Caco-2 (cell line): Measurements from ENCODE around the gene TBX2. TPM values are rescaled to one million over a fixed set of nuclear protein-coding genes. Genes with fewer than 3 reads are reported as not detected.

Experiments used
- BruUV-seq: library from RNA; stranded (reverse); fragments of 400-500 nt; replicated peaks from 2 replicates; lab custom pipeline; 2021; lab: Mats Ljungman, UMichigan
- CTCF ChIA-PET: fragments of 300-600 bp; sonication (Branson Sonifier 250); formaldehyde crosslinking; loops from one replicate; lab custom pipeline; 2022; ENCODE audit warnings: antibody characterized with exemption; lab: Charles Lee
- POLR2A ChIA-PET: fragments of 300-600 bp; sonication (Branson Sonifier 250); formaldehyde crosslinking; loops from one replicate; lab custom pipeline; 2022; ENCODE audit warnings: antibody characterized with exemption; lab: Charles Lee
- DNase-seq, 2 experiments: peaks; one replicate each; pipeline versions ENCODE4 v3.0.0 to v3.0.0-alpha.2; 2020 to 2022
- H3K27me3 ChIP-seq: replicated peaks from 2 replicates; pipeline ENCODE4 v1.6.0; 2011; ENCODE audit warnings: low read length; ENCODE audit not compliant: control insufficient read depth, insufficient read depth
- H3K36me3 ChIP-seq: 2 replicates; pipeline ENCODE4 v1.5.1; 2011; ENCODE audit warnings: low read length; ENCODE audit not compliant: control insufficient read depth, insufficient read depth
- H3K4me1 ChIP-seq: fragments of 250-450 bp; sonication (Bioruptor Pico); 2 replicates; pipeline ENCODE4 v1.5.1; 2020; ENCODE audit warnings: mild to moderate bottlenecking
- H3K4me3 ChIP-seq: 2 replicates; pipeline ENCODE4 v1.5.1; 2011; ENCODE audit warnings: low read depth, mild to moderate bottlenecking, control low read depth, low read length
- H3K9me3 ChIP-seq: fragments of 250-450 bp; sonication (Bioruptor Pico); 2 replicates; pipeline ENCODE4 v1.5.1; 2020; ENCODE audit warnings: mild to moderate bottlenecking, moderate library complexity
- H3K27ac Mint-ChIP-seq: one replicate; pipeline ENCODE4 v1.8.0; 2022; ENCODE audit warnings: mixed read lengths; ENCODE audit not compliant: unreplicated experiment
- H3K27me3 Mint-ChIP-seq: one replicate; pipeline ENCODE4 v1.8.0; 2022; ENCODE audit warnings: mixed read lengths; ENCODE audit not compliant: insufficient read depth, unreplicated experiment
- H3K36me3 Mint-ChIP-seq: one replicate; pipeline ENCODE4 v1.8.0; 2022; ENCODE audit warnings: mild to moderate bottlenecking, mixed read lengths; ENCODE audit not compliant: insufficient read depth, unreplicated experiment
- H3K4me1 Mint-ChIP-seq: one replicate; pipeline ENCODE4 v1.8.0; 2022; ENCODE audit warnings: low read depth, mixed read lengths; ENCODE audit not compliant: unreplicated experiment
- H3K4me3 Mint-ChIP-seq: one replicate; pipeline ENCODE4 v1.8.0; 2022; ENCODE audit warnings: mild to moderate bottlenecking, moderate library complexity, mixed read lengths; ENCODE audit not compliant: unreplicated experiment
- H3K9me3 Mint-ChIP-seq: one replicate; pipeline ENCODE4 v1.8.0; 2022; ENCODE audit warnings: mixed read lengths; ENCODE audit not compliant: unreplicated experiment
- CTCF ChIP-seq, 2 experiments: fragments of 200-600 bp in 1 of 2; IDR thresholded peaks; 1 replicate in 1 of 2; 2 replicates in 1 of 2; pipeline versions ENCODE4 v1.5.1 to v1.8.0; 2011 to 2022; ENCODE audit warnings: antibody characterized with exemption in 1 of 2, control low read depth in 1 of 2, inconsistent platforms in 1 of 2, low read depth in 1 of 2, low read length in 1 of 2, mild to moderate bottlenecking in 1 of 2, moderate library complexity in 1 of 2; ENCODE audit not compliant: insufficient read depth in 1 of 2, severe bottlenecking in 1 of 2, unreplicated experiment in 1 of 2
- intact Hi-C: fragments of 100-400 bp; cut with micrococcal nuclease; formaldehyde crosslinking; loops from one replicate; pipeline ENCODE4 v1.10.0; 2022; ENCODE audit not compliant: unreplicated experiment
- total RNA-seq: library from RNA; stranded (reverse); gene quantifications from 2 replicates; pipeline ENCODE4 v1.2.3, GENCODE V29; 2022

TBX2 gene
- total RNA-seq, 1 experiment from 2014 or later = 8.9 TPM

DNA sequence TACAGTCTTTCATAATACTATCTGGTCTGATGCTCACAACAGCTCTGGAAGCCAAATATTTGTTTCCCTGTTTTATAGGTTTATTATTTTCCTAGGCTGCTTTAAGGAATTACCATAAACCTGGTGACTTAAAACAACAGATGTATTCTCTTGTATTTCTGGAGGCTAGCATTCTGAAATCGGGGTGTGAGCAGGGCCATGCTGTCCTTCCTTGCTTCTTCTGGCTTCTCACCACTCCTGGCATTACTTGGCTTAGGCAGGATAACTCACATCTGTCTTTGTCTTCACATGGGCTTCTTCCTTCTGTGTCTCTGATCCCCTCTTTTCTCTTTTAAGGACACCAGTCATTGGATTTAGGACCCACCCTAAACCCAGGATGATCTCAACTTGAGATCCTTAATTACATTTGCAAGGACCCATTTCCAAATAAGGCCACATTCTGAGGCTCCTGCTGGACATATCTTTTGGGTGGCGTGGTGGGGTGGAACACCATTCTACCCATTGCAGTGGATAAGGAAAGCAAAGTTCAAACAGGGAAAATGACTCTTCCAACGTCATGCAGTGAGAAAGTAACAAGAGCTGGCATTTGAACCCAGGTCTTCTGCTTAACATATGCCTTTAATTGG lies 39.2 kb upstream of the TBX2 start:
- BruUV-seq = no TSS peak
- no peak for TF ChIP-seq CTCF (IDR thresholded peaks at IDR 0.05; ENCODE audit: insufficient read depth in 1 of 2, low read depth in 1 of 2, low read length in 1 of 2, severe bottlenecking in 1 of 2, unreplicated experiment in 1 of 2)
- ChIA-PET CTCF (no interaction called here), POLR2A (no interaction called here)
- intact Hi-C loops = no loop called here
- Histone ChIP-seq H3K4me1 (peaks cover 16% of the 10 kb centered on the region), H3K9me3 (no peaks in the 10 kb centered on the region), H3K27me3 (no peaks in the 10 kb centered on the region), H3K36me3 (no peaks in the 10 kb centered on the region), H3K4me3 (no peak overlapping the region)
- no peak overlapping the region for H3K4me3 Mint-ChIP-seq
- peaks cover 6% of the 10 kb centered on the region for H3K36me3 Mint-ChIP-seq
- H3K9me3 Mint-ChIP-seq = no peaks in the 10 kb centered on the region
- peaks cover 17% of the 10 kb centered on the region for H3K4me1 Mint-ChIP-seq
- DNase-seq = no peak
- H3K27ac Mint-ChIP-seq = peak overlapping the region; percentile 64
- H3K27me3 Mint-ChIP-seq = no peaks in the 10 kb centered on the region

DNA sequence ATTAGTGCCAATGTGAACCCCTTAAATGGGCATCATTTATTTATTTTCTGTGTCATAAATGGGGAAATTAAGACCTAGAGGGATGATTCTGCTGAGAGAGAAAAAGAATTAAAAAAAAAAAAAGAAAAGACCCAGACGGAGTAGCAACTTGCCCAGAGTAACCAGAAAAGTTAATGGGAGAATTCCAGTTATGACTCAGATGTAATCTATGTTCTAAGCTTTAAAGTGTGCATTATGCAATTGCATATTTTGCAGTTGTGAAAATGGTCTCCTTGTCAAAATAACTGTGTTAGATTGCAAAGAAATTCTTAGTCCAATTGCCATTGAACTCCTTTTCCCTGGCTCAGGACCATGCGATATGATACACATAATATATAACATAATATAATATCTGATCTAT lies 38.6 kb upstream of the TBX2 start:
- intact Hi-C loops = no loop called here
- no peaks in the 10 kb centered on the region for H3K9me3 ChIP-seq
- Mint-ChIP-seq H3K9me3 (no peaks in the 10 kb centered on the region), H3K27ac (peak overlapping the region; percentile 64), H3K4me3 (no peak overlapping the region), H3K27me3 (no peaks in the 10 kb centered on the region), H3K36me3 (peaks cover 6% of the 10 kb centered on the region), H3K4me1 (peaks cover 17% of the 10 kb centered on the region)
- BruUV-seq = no TSS peak
- H3K4me3 ChIP-seq = no peak overlapping the region
- no peaks in the 10 kb centered on the region for H3K36me3 ChIP-seq
- POLR2A ChIA-PET = no interaction called here
- peaks cover 15% of the 10 kb centered on the region for H3K4me1 ChIP-seq
- CTCF ChIA-PET = interaction anchor here (0.7 kb wide), 1 partner anchor 457 kb away, joined by 3 read pairs; no protein-coding TSS in a partner anchor
- no peak for DNase-seq
- H3K27me3 ChIP-seq = no peaks in the 10 kb centered on the region
- no peak for TF ChIP-seq CTCF (IDR thresholded peaks at IDR 0.05; ENCODE audit: insufficient read depth in 1 of 2, low read depth in 1 of 2, low read length in 1 of 2, severe bottlenecking in 1 of 2, unreplicated experiment in 1 of 2)

GRCh38 chr17:61362396-61362795 lies 37.2 kb upstream of the TBX2 start:
- intact Hi-C loops = no loop called here
- DNase-seq = no peak
- Histone ChIP-seq H3K27me3 (no peaks in the 10 kb centered on the region), H3K4me3 (no peak overlapping the region), H3K36me3 (no peaks in the 10 kb centered on the region), H3K9me3 (no peaks in the 10 kb centered on the region), H3K4me1 (peaks cover 7% of the 10 kb centered on the region; the same call in 1 of the 2 replicates)
- Mint-ChIP-seq H3K27ac (peak overlapping the region; percentile 57), H3K36me3 (peaks cover 6% of the 10 kb centered on the region), H3K4me3 (no peak overlapping the region), H3K9me3 (no peaks in the 10 kb centered on the region), H3K27me3 (no peaks in the 10 kb centered on the region), H3K4me1 (peaks cover 17% of the 10 kb centered on the region)
- TF ChIP-seq CTCF (IDR thresholded peaks at IDR 0.05; ENCODE audit: insufficient read depth in 1 of 2, low read depth in 1 of 2, low read length in 1 of 2, severe bottlenecking in 1 of 2, unreplicated experiment in 1 of 2) = no peak
- ChIA-PET CTCF (interaction anchor here (0.6 kb wide), 1 partner anchor 13 kb away, joined by 3 read pairs; no protein-coding TSS in a partner anchor), POLR2A (no interaction called here)
- no TSS peak for BruUV-seq
